Fibroblast of skin of back (primary cell): Measurements from ENCODE around the gene LRRC43.
"Not testable (repeated sequence)": the region's sequence is repeated elsewhere in the genome, so short reads cannot be mapped to it uniquely, and the experiment has no call there.

Experiments used
- DNase-seq: peaks from one replicate; pipeline ENCODE4 v3.0.0-alpha.2; 2013

The LRRC43 gene

DNA sequence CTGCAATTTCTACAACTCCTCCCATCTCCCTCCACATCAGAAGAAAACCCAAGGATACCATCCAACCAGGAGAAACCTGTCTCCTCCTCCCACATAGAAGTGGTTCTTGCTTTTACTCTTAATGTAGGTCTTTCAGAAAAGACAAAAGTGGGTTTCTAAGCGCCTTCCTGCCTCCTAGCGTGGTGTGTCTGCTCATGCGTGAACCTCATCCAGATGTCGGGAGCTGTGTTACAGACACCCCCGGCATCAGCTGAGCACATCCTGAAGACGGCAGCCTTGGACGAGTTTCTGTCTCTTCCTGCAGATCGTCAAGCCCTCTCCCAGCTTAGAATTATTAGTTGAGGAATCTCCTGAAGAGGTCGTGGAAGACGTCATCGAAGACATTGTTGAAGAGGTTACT is 9.5 kb downstream of the LRRC43 start:
- no peak for DNase-seq

GRCh38 chr12:122194804-122195203 is 11.9 kb downstream of the LRRC43 start:
- no peak for DNase-seq

DNA sequence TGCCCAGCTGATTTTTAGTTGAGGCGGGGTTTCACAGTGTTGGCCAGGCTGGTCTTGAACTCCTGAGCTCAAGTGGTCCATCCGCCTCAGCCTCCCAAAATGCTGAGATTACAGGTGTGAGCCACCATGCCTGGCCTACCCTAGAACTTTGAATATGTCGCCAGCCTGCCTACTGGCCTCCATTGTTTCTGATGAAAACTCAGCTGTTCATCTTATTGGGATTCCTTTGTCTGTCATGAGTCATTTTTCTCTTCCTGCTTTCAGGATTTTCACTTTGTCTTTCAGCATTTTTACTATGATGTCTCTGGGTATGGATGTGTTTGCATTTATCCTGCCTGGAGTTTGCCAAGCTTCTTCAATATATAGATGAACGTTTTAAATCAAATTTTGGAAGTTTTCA is 12.5 kb downstream of the LRRC43 start:
- no peak for DNase-seq

GRCh38 chr12:122197612-122197966 is 14.7 kb downstream of the LRRC43 start:
- no peak for DNase-seq

GRCh38 chr12:122199484-122200355 is 16.8 kb downstream of the LRRC43 start:
- DNase-seq: no peak

DNA sequence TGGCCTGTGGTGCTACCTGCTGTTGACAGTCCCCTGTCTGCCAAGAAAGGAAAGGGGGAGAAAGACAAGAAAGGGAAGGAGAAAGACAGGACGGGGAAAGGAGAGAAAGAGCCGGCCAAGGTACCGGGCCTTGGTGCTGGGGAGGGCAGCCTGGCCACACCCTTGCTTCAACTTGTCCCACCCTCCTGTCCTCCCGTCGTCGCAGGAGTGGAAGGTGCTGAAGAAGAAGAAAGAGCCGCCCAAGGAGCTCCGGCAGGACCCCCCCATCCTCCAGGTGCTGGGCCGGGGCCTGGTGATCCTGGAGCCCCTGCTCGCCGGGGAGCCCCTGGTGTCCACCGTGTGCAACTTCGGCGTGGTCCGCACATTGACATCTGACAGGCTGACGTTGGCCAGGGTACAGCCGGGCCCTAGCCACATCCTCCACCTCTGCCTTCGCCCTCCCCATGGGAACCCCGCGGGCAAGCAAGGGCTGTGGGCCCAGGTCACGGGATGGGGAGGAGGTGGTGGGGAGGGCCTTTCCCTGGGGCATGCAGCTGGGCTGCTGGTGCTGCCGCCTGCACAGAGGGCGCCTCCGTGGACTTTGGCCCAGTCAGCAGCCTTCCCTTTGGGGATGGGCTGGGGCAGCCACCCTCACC is 17.7 kb downstream of the LRRC43 start:
- no peak for DNase-seq

DNA sequence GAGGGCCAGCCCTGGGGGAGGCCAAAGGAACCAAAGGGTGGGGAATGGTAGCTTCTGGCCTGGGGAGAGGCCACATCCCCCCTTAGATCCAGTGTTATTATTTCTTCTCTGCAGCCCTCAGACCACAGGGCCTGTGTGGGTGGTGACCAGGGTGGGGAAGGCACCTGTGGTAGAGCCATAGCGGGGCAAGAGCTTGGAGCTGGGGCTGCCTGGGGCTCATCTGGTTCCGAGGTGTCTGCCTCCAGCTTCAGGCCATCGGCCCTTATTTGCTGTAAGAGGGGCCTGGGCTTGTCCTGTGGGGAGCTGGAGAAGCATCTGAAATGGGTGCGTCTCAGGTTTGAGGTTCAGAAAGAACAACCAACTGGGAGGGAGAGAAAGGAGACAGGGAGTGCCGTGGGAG is 18.5 kb downstream of the LRRC43 start:
- no peak for DNase-seq

- DNase-seq: no peak
Measured at GRCh38 chr12:122202017-122202416, 19.1 kb downstream of the LRRC43 start.

DNA sequence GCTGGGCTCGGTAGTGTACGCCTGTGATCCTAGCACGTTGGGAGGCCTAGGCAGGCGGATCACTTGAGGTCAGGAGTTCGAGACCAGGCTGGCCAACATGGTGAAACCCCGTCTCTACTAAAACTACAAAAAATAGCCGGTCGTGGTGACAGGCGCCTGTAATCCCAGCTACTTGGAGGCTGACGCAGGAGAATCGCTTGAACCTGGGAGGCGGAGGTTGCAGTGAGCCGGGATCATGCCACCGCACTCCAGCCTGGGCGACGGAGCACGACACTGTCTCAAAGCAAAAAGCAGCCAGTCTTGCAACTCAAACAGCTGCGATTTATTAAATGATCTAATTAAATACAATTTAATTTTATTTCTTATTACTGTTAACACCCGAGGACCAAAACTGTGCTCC is 19.9 kb downstream of the LRRC43 start:
- not testable (repeated sequence) for DNase-seq

- peak; percentile 56 for DNase-seq
Measured at GRCh38 chr12:122203301-122204166, 20.6 kb downstream of the LRRC43 start, which contains the start of gene B3GNT4. Gene B3GNT4, plus strand, starts transcription at chr12:122203709. Its CDS starts 910 bp downstream, at chr12:122204619.

DNA sequence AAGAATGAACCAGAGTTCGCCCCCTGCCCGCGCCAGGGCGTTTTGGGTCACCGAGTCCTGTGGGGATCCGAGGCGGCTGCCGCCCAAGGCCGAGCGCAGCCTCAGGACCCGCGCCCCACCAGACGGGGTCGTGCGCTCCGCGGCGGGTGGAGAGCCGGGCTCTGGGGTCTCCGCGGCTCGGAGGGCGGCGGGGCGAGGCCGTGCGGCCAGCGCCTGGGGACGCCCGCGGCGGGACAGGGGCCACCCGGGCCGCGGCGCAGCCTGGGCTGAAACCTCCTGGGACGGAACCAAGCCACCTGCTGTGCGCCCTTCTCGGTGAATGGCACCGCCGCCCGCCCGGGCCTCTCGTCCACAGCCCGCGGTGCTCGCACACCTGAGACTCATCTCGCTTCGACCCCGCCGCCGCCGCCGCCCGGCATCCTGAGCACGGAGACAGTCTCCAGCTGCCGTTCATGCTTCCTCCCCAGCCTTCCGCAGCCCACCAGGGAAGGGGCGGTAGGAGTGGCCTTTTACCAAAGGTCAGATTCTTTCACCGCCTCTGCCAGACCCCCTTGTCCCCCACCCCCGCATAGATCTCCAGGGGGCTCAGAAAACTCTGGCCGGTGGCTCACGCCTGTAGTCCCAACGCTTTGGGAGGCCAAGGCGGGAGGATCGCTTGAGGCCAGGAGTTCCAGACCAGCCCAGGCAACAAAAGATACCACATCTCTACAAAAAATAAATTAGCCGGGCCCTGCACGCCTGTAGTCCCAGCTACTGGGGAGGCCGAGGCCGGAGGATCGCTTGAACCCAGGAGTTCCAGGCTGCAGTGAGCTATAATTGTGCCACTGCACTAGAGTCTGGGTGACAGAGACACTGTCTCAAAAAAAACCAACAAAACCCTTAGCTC is 21.5 kb downstream of the LRRC43 start:
- DNase-seq: no peak

DNA sequence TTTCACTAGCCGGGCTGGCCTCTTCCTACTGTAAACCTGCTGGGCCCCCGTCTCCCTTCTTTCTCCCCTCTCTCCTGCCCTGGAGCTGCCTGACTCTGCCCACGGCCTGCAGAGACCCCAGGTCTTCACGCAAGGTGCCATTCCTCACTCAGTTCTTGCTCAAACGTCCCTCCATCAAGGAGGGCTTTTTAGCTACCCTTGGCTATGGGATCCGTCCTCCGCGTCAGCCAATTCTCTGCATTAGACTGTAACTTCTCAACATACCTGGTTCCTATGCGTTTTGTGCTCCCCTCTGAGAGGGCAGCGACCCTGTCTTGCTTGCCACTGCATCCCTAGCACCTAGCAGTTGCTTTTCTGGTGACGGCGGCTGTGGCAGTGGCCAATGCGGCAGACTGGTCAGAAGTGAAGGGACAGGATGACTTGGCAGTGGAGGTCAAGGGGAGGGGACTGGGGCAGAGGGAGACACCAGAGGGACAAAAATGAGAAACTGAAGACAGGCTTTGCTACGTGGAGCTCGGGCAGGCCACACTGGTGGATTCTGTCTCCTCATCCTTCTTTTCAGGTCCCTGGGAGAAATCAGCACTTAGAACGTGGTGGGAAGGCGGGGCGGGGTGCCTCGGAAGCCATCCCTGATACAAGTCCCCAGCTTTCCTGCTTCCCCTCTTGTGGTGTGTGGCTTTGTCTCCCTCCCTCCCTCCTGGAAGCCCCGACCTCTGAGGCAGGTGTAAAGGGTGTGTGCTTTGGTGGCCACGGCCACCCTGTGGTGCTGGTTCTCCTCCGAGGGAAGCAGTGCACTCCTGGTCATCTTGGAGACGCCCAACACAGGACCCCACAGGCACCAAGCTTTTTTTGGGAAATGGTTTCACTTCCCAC is 22.4 kb downstream of the LRRC43 start:
- no peak for DNase-seq

DNA sequence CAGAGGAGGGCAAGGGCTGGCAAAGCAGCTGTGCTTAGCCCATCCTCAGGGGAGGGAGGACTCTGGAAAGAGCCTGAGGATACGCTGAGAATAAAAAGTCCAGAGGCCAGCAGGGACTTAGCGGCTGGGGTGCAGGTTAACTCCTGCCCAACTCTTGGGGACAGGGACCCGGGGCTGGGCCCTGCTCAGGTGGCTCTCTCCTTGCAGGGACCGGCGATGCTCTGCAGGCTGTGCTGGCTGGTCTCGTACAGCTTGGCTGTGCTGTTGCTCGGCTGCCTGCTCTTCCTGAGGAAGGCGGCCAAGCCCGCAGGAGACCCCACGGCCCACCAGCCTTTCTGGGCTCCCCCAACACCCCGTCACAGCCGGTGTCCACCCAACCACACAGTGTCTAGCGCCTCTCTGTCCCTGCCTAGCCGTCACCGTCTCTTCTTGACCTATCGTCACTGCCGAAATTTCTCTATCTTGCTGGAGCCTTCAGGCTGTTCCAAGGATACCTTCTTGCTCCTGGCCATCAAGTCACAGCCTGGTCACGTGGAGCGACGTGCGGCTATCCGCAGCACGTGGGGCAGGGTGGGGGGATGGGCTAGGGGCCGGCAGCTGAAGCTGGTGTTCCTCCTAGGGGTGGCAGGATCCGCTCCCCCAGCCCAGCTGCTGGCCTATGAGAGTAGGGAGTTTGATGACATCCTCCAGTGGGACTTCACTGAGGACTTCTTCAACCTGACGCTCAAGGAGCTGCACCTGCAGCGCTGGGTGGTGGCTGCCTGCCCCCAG is 23.4 kb downstream of the LRRC43 start:
- DNase-seq: no peak

DNA sequence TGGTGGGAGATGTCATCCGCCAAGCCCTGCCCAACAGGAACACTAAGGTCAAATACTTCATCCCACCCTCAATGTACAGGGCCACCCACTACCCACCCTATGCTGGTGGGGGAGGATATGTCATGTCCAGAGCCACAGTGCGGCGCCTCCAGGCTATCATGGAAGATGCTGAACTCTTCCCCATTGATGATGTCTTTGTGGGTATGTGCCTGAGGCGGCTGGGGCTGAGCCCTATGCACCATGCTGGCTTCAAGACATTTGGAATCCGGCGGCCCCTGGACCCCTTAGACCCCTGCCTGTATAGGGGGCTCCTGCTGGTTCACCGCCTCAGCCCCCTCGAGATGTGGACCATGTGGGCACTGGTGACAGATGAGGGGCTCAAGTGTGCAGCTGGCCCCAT is 24.1 kb downstream of the LRRC43 start:
- no peak for DNase-seq

GRCh38 chr12:122207391-122207790 is 24.5 kb downstream of the LRRC43 start:
- no peak for DNase-seq

- no peak for DNase-seq
Measured at GRCh38 chr12:122208073-122208820, 25.3 kb downstream of the LRRC43 start.

DNA sequence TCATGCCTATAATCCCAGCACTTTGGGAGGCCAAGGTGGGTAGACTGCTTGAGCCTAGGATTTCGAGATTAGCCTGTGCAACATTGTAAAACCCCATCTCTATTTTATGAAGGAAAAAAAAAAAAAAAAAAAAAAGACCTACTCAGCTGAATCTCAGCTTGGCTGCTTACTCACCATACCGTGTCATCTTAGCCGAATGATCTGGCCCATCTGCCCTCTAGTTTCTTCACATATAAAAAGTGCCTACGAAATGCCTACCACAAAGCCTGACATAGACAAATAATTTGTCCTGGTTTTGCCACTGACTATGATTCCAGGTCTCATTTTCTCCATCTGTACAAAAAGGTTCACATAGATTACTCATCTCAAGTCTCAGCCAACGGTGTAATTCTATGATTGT is 32.8 kb downstream of the LRRC43 start:
- no peak for DNase-seq

- no peak for DNase-seq
Measured at GRCh38 chr12:122216445-122216844, 33.5 kb downstream of the LRRC43 start.

- peak; percentile 99 for DNase-seq
Measured at GRCh38 chr12:122225683-122226365, 42.9 kb downstream of the LRRC43 start, which contains the start of gene DIABLO. Gene DIABLO, minus strand, starts transcription at chr12:122226052. Its CDS starts 38 bp downstream, at chr12:122226014.
